GM15510 (cell line): ENCODE results near the gene LCLAT1.

Experiments used
- POLR2A ChIP-seq: IDR thresholded peaks from 3 replicates; pipeline ENCODE4 v1.6.1; 2011; ENCODE audit warnings: borderline replicate concordance; ENCODE audit not compliant: insufficient read length; ENCODE audit errors: extremely low read depth

LCLAT1 gene

DNA sequence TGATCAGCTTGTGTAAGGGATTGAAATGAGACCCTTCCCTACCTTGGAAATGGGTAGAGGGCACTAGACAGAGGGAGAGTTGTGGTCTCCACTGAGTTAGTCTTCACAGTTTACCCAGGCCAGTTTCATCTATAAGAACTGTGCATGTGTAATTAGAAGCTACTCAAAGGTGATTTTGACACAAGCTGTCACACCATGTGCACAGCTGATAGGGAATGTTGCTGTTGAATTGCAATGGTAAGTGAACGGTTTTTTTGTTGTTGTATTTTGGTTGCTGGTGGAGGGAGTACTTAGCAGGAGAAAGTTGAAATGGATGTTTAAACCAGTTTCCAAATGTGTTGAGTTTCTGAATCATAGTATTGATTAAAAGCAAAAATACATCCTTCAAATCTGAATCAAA, 168.9 kb downstream of the LCLAT1 start:
- no peak for TF ChIP-seq POLR2A

DNA sequence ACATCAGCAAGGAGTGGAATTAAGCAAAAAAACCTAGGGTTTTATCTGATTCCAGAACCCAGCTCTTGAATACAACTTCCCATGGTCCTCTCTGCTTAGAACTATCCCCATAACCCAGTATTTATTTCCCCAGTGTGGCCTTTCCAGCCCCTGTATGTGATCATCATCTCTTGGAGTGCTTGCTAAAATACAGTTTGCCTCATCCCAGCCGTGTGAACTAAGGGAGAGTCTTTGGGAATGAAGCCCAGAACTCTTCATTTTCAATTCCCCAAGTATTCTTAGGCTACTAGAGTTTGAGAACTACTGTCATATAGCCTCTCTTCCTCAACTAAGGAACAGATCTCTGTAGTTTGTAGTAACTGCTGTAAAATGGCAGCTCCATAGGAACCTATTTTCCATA, 173.1 kb downstream of the LCLAT1 start:
- no peak for TF ChIP-seq POLR2A

GRCh38 chr2:30621836-30622235, 174.8 kb downstream of the LCLAT1 start:
- TF ChIP-seq POLR2A, result no peak

DNA sequence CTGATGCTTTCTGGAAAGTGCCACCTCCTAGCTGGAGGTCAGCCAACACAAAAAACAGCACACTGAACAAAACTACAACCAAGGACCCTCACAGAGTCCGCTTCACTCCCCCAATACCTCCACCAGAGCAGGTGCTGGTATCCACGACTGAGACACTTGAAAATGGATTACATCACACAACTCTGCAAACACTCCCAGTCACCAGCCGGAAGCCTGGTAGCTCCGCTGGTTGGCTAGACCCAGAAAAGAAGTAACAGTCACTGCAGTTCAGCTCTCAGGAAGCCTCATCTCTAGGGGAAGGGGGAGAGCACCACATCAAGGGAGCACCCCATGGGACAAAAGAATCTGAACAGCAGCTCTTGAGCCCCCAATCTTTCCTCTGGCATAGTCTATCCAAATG, 175.4 kb downstream of the LCLAT1 start:
- no peak for TF ChIP-seq POLR2A

GRCh38 chr2:30625276-30625675, 178.2 kb downstream of the LCLAT1 start:
- TF ChIP-seq POLR2A, result no peak

- no peak for TF ChIP-seq POLR2A
Observed at GRCh38 chr2:30625701-30626100, 178.7 kb downstream of the LCLAT1 start.

- no peak for TF ChIP-seq POLR2A
Observed at GRCh38 chr2:30626397-30626796, 179.4 kb downstream of the LCLAT1 start.

GRCh38 chr2:30627151-30627550, 180.1 kb downstream of the LCLAT1 start:
- TF ChIP-seq POLR2A, result no peak

- TF ChIP-seq POLR2A, result no peak
Observed at GRCh38 chr2:30628341-30628740, 181.3 kb downstream of the LCLAT1 start.

GRCh38 chr2:30629866-30630265, 182.8 kb downstream of the LCLAT1 start:
- TF ChIP-seq POLR2A, result no peak

DNA sequence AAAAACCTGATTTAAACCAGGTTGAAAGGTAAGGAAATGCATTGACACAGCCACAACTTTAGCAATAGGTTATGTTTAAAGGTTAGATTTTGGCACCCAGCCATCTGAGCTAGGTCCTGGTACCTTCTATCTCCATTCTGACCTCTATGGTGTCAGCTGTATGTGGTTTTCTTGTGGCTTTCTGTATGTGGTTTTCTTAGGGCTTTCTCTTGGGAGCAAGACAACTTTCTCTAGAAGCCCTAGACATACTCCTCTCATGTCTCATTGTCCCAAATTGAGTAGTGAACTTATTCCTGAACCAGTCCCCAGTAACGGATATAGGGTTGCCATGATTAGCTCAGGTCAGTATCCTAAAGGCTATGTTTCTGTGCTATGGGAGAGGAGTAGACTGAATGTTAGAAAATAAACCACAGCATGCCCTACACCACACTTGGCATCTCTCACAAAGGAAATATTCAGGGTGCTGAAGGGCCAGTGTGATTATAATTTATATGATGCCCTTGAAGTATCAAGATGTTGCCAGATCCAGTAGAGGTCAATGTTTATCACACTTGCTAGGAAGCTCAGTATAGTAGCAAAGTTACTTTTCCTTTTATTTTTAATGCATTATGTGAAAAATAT, 184.1 kb downstream of the LCLAT1 start:
- TF ChIP-seq POLR2A, result no peak

- TF ChIP-seq POLR2A, result no peak
Observed at GRCh38 chr2:30633039-30633438, 186.0 kb downstream of the LCLAT1 start.

- TF ChIP-seq POLR2A, result no peak
Observed at GRCh38 chr2:30636311-30636710, 189.3 kb downstream of the LCLAT1 start.

DNA sequence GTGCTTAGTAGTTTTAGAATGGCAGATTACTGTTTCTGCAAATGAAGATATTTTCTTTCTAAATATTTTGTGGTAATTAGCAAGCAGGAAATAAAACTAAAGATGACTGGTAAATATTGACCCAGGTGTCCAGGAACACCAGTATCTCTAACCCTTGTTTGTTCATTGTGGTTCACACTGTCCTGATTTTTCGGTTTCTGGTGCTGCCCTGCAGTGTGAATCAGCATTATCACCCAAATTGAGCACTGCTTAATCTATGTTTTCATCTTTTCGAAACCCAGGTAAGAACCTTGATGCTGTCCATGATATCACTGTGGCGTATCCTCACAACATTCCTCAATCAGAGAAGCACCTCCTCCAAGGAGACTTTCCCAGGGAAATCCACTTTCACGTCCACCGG, 192.8 kb downstream of the LCLAT1 start:
- TF ChIP-seq POLR2A, result no peak

DNA sequence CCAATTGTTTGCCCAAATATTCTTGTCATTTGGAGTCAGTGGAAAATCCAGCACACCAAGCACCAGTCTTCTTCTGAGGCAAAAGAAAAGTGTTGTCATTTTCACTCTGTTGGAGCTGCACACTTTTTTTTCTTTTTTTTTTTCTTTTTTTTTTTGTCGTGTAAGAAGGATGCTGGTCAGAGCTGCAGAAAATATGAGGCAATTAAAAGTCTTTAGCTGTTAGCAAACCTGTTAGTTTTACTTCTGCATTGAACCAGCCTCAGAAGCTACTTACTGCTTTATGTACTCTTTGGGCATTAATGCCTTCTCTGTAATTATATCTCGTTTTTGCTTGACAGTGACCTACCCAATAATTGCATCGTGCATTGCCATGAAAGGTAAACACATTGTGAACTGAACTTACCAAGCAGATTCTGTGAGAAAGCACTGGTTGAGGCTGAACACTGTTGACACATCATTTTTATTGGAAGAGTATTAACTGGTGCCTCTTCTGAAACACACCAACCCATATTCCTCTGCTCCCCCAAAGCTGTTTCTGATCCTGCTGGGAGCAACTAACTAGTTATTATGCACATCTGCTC, 194.8 kb downstream of the LCLAT1 start:
- no peak for TF ChIP-seq POLR2A

GRCh38 chr2:30643674-30644073, 196.6 kb downstream of the LCLAT1 start:
- TF ChIP-seq POLR2A, result no peak
